GM23338 (cell line): ENCODE data around the gene APBB3. TPM values are rescaled to one million over a fixed set of nuclear protein-coding genes. Genes with fewer than 3 reads are reported as not detected.
A peak's percentile ranks its signal among the peaks of the same experiment; 100 is the strongest.

Experiments
- ATAC-seq: fragments of 200-7000 bp; cut with Tn5 transposase; 3 replicates; pipeline ENCODE4 v1.9.1; 2020
- DNase-seq: peaks from one replicate; pipeline ENCODE4 v3.0.0-alpha.2; 2015; ENCODE audit warnings: low spot score
- H2AFZ ChIP-seq: fragments of 200-600 bp; sonication (generic); 2 replicates; pipeline ENCODE4 v1.8.0; 2016; ENCODE audit warnings: antibody characterized with exemption, mild to moderate bottlenecking, moderate library complexity
- H3F3A ChIP-seq: fragments of 200-600 bp; sonication (generic); replicated peaks from 2 replicates; pipeline ENCODE4 v1.8.0; 2017; ENCODE audit warnings: antibody characterized with exemption, mixed run types, low read depth
- H3K27ac ChIP-seq: fragments of 200-600 bp; sonication (generic); 2 replicates; pipeline ENCODE4 v1.6.1; 2016; ENCODE audit warnings: low read depth
- H3K27me3 ChIP-seq: fragments of 200-600 bp; sonication (generic); 2 replicates; pipeline ENCODE4 v1.8.0; 2016; ENCODE audit warnings: mild to moderate bottlenecking, mixed run types, moderate library complexity; ENCODE audit not compliant: insufficient read depth
- H3K36me3 ChIP-seq: fragments of 200-600 bp; sonication (generic); 2 replicates; pipeline ENCODE4 v1.8.0; 2016; ENCODE audit warnings: mild to moderate bottlenecking; ENCODE audit not compliant: insufficient read depth
- H3K4me1 ChIP-seq: fragments of 200-600 bp; sonication (generic); 2 replicates; pipeline ENCODE4 v1.8.0; 2016; ENCODE audit warnings: mild to moderate bottlenecking, moderate library complexity; ENCODE audit not compliant: insufficient read depth
- H3K4me2 ChIP-seq: fragments of 200-600 bp; sonication (generic); 2 replicates; pipeline ENCODE4 v1.7.1; 2017; ENCODE audit warnings: mixed run types
- H3K4me3 ChIP-seq: fragments of 200-600 bp; sonication (generic); 2 replicates; pipeline ENCODE4 v1.6.1; 2016; ENCODE audit warnings: mixed run types
- H3K79me2 ChIP-seq: fragments of 200-600 bp; sonication (generic); replicated peaks from 2 replicates; pipeline ENCODE4 v1.8.0; 2017; ENCODE audit warnings: mild to moderate bottlenecking; ENCODE audit not compliant: insufficient read depth
- H3K9me2 ChIP-seq: fragments of 200-600 bp; sonication (generic); 2 replicates; pipeline ENCODE4 v1.8.0; 2017; ENCODE audit not compliant: insufficient read depth
- H4K20me1 ChIP-seq: fragments of 200-600 bp; sonication (generic); replicated peaks from 2 replicates; pipeline ENCODE4 v1.8.0; 2017; ENCODE audit warnings: mild to moderate bottlenecking; ENCODE audit not compliant: insufficient read depth
- H3K27ac Mint-ChIP-seq: 2 replicates; pipeline ENCODE4 v1.8.0; 2020; ENCODE audit warnings: inconsistent platforms, mild to moderate bottlenecking, moderate library complexity, mixed read lengths
- H3K27me3 Mint-ChIP-seq: 3 replicates; pipeline ENCODE4 v1.8.0; 2022; ENCODE audit warnings: low read depth, mild to moderate bottlenecking, moderate library complexity, mixed read lengths, inconsistent platforms; ENCODE audit not compliant: insufficient read depth, poor library complexity
- H3K36me3 Mint-ChIP-seq: 3 replicates; pipeline ENCODE4 v1.8.0; 2021; ENCODE audit warnings: low read depth, mild to moderate bottlenecking, inconsistent platforms, moderate library complexity, mixed read lengths
- H3K4me1 Mint-ChIP-seq: 3 replicates; pipeline ENCODE4 v1.8.0; 2020; ENCODE audit warnings: mild to moderate bottlenecking, inconsistent platforms, mixed read lengths
- H3K4me3 Mint-ChIP-seq: 3 replicates; pipeline ENCODE4 v1.8.0; 2021; ENCODE audit warnings: moderate library complexity, mild to moderate bottlenecking, inconsistent platforms, mixed read lengths
- H3K9me3 Mint-ChIP-seq: 3 replicates; pipeline ENCODE4 v1.8.0; 2020; ENCODE audit warnings: moderate library complexity, mild to moderate bottlenecking, inconsistent platforms, mixed read lengths
- CREB1 ChIP-seq: fragments of 250-450 bp; sonication (Bioruptor Pico); IDR thresholded peaks from 2 replicates; pipeline ENCODE4 v1.5.0; 2020; ENCODE audit warnings: low read depth, mild to moderate bottlenecking, moderate library complexity
- CTCF ChIP-seq, 2 experiments: fragments of 200-600 bp in 1 of 2; sonication (generic) in 1 of 2; conservative IDR thresholded peaks; 2 replicates each; pipeline versions ENCODE4 v1.5.1 to v1.6.1; 2016 to 2017; ENCODE audit warnings: antibody characterized with exemption in 2 of 2, low read depth in 2 of 2, mild to moderate bottlenecking in 2 of 2, moderate library complexity in 1 of 2
- ETS1 ChIP-seq: IDR thresholded peaks from 2 replicates; pipeline ENCODE4 v1.6.1; 2016; ENCODE audit warnings: antibody characterized with exemption
- EZH2phosphoT487 ChIP-seq: fragments of 200-600 bp; sonication (generic); IDR thresholded peaks from one replicate; pipeline ENCODE4 v1.8.1; 2018; ENCODE audit warnings: antibody characterized with exemption; ENCODE audit not compliant: unreplicated experiment
- JUNB ChIP-seq: IDR thresholded peaks from one replicate; pipeline ENCODE4 v1.6.1; 2016; ENCODE audit warnings: antibody characterized with exemption; ENCODE audit not compliant: unreplicated experiment
- REST ChIP-seq: IDR thresholded peaks from one replicate; pipeline ENCODE4 v1.6.1; 2018; ENCODE audit warnings: antibody characterized with exemption; ENCODE audit not compliant: unreplicated experiment
- STAT1 ChIP-seq: IDR thresholded peaks from one replicate; pipeline ENCODE4 v1.6.1; 2016; ENCODE audit warnings: antibody characterized with exemption; ENCODE audit not compliant: unreplicated experiment
- ZNF114 ChIP-seq: fragments of 250-450 bp; sonication (Bioruptor Pico); IDR thresholded peaks from 2 replicates; pipeline ENCODE4 v1.5.0; 2020; ENCODE audit warnings: mild to moderate bottlenecking, moderate library complexity
- ZNF331 ChIP-seq: fragments of 250-450 bp; sonication (Bioruptor Pico); IDR thresholded peaks from 2 replicates; pipeline ENCODE4 v1.5.0; 2020; ENCODE audit warnings: low read depth, mild to moderate bottlenecking, moderate library complexity
- ZNF462 ChIP-seq: fragments of 250-450 bp; sonication (Bioruptor Pico); IDR thresholded peaks from 2 replicates; pipeline ENCODE4 v1.5.0; 2020; ENCODE audit warnings: mild to moderate bottlenecking, moderate library complexity
- polyA plus RNA-seq: library from polyadenylated mRNA; unstranded; fragments of >200 nt; fragmentation: Nextera tagmentation; extraction: Ambion mirVana; gene quantifications from 2 replicates; pipeline ENCODE4 v1.2.1, GENCODE V29; 2016
- total RNA-seq: library from RNA; depleted of rRNA; stranded (reverse); fragments of >200 nt; shearing (Covaris generic); gene quantifications from 2 replicates; pipeline ENCODE4 v1.2.3, GENCODE V29; 2014

The APBB3 gene
- total and polyA plus RNA-seq, 2 experiments from 2014 or later, result 9.0 to 15.4 TPM

- DNase-seq, result peak; percentile 60
- TF ChIP-seq CREB1 (CRISPR knock-in tag) (no peak), REST (no peak), JUNB (no peak), ZNF114 (CRISPR knock-in tag) (no peak), EZH2phosphoT487 (no peak), CTCF (conservative IDR thresholded peaks at IDR 0.05; ENCODE audit: low read depth in 2 of 2) (peak; percentile 56 to 84), STAT1 (no peak), ZNF331 (CRISPR knock-in tag) (no peak)
Observed at GRCh38 chr5:140575309-140575708, 10.9 kb upstream of the APBB3 start.

GRCh38 chr5:140574165-140574564 lies 9.8 kb upstream of the APBB3 start:
- H3K4me1 Mint-ChIP-seq, result no peaks in the 10 kb centered on the region
- Histone ChIP-seq H3K27me3 (no peaks in the 10 kb centered on the region), H3K9me2 (no peaks in the 10 kb centered on the region), H3K4me1 (no peaks in the 10 kb centered on the region), H2AFZ (no peak overlapping the region), H3F3A (no peaks in the 10 kb centered on the region), H3K79me2 (no peaks in the 10 kb centered on the region), H3K4me3 (no peak overlapping the region), H4K20me1 (0 out of 2 replicates have a peak, but pooled peaks cover 6% of the 10 kb centered on the region), H3K27ac (no peak overlapping the region), H3K36me3 (no peaks in the 10 kb centered on the region), H3K4me2 (no peak overlapping the region)
- no peak for DNase-seq
- H3K27ac Mint-ChIP-seq, result no peak overlapping the region
- no peaks in the 10 kb centered on the region for H3K27me3 Mint-ChIP-seq
- no peak for ATAC-seq
- no peak overlapping the region; the same call in 2 of the 3 replicates for H3K4me3 Mint-ChIP-seq
- H3K9me3 Mint-ChIP-seq, result no peaks in the 10 kb centered on the region
- H3K36me3 Mint-ChIP-seq, result no peaks in the 10 kb centered on the region
- no peak for TF ChIP-seq CREB1 (CRISPR knock-in tag)
- TF ChIP-seq ZNF462 (CRISPR knock-in tag), result no peak
- no peak for TF ChIP-seq ETS1

More at GRCh38 chr5:140575309-140575708, 10.9 kb upstream of the APBB3 start:
- peak; percentile 80 for ATAC-seq
- Histone ChIP-seq H2AFZ (no peak overlapping the region), H3F3A (no peaks in the 10 kb centered on the region), H3K27me3 (no peaks in the 10 kb centered on the region), H3K27ac (no peak overlapping the region), H4K20me1 (no peaks in the 10 kb centered on the region), H3K4me2 (no peak overlapping the region), H3K36me3 (no peaks in the 10 kb centered on the region), H3K4me3 (no peak overlapping the region), H3K9me2 (no peaks in the 10 kb centered on the region), H3K4me1 (no peaks in the 10 kb centered on the region), H3K79me2 (no peaks in the 10 kb centered on the region)
- H3K27ac Mint-ChIP-seq, result no peak overlapping the region
- no peaks in the 10 kb centered on the region for H3K27me3 Mint-ChIP-seq
- no peaks in the 10 kb centered on the region for H3K9me3 Mint-ChIP-seq
- no peak overlapping the region for H3K4me3 Mint-ChIP-seq
- no peaks in the 10 kb centered on the region for H3K36me3 Mint-ChIP-seq
- H3K4me1 Mint-ChIP-seq, result no peaks in the 10 kb centered on the region
